ENCODE results near the gene PTAFR.
"Not testable (repeated sequence)": the region's sequence is repeated elsewhere in the genome, so short reads cannot be mapped to it uniquely, and the experiment has no call there.

The PTAFR gene

GRCh38 chr1:28143496-28144202, 32.8 kb downstream of the PTAFR start:
- DNase-seq = no peak

GRCh38 chr1:28141685-28142084, 34.8 kb downstream of the PTAFR start:
- DNase-seq = no peak

DNA sequence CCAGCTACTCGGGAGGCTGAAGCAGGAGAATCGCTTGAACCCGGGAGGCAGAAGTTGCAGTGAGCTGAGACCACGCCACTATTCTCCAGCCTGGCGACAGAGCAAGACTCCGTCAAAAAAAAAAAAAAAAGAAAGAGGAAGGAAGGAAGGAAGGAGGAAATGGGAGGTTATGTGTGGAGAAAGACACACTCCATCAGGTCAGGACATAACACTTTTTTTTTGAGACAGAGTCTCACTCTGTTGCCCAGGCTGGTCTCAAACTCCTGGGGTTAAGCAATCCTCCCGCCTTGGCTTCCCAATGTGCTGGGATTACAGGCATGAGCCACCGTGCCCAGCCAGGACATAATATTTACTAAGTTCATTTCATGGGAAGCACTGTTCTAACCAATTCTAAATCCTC, 36.6 kb downstream of the PTAFR start:
- not testable (repeated sequence) for DNase-seq

DNA sequence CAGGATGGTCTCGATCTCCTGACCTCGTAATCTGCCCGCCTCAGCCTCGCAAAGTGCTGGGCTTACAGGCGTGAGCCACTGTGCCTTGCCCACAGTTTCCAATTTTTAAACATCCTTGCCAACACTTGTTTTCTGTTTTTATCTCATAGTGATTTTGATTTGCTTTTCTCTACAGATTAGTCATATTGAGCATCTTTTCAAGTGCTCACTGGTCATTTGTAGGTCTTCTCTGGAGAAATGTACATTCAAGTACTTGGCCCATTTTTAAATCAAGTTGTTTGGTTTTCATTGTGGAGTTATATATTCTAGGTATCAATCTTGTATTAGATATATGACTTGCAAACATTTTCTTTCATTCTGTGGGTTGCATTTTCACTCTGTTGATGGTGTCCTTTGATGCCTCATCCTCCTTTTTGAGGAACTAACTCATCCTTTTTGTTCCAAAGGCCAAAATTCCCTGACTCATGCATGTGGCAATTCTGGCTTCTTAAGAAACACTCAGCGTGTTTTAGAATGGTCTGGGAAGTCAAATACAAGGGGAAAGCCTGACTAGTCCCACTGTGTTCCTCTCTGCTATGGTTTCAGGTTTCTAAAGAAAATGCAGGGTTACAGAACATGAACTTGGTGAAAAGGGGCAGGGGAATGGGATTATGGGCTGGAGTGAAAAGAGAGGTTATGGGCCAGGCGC, 37.3 kb downstream of the PTAFR start:
- no peak for DNase-seq

DNA sequence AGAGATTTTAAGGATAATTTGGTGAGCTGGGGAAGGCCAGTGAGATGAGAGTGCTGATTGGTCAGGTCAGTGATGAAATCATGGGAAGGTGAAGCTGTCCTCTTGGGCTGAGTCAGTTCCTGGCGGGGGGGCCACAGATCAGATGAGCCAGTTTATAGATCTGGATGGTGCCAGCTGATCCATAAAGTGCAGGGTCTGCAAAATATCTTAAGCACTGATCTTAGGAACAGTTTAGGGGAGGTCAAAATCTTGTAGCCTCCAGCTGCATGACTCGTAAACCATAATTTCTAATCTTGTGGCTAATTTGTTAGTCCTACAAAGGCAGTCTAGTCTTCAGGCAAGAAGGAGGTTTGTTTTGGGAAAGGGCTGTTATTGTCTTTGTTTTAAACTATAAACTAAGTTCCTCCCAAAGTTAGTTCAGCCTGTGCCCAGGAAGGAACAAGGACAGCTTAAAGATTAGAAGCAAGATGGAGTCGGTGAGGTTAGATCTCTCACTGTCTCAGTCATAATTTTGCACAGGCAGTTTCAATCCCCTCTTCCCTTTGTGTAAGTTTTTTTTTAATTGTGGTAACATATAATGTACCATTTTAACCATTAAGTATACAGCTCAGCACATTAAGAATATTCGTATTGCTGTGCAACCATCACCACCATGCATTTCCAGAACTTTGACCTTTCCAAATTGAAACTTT, 39.4 kb downstream of the PTAFR start:
- DNase-seq = no peak

DNA sequence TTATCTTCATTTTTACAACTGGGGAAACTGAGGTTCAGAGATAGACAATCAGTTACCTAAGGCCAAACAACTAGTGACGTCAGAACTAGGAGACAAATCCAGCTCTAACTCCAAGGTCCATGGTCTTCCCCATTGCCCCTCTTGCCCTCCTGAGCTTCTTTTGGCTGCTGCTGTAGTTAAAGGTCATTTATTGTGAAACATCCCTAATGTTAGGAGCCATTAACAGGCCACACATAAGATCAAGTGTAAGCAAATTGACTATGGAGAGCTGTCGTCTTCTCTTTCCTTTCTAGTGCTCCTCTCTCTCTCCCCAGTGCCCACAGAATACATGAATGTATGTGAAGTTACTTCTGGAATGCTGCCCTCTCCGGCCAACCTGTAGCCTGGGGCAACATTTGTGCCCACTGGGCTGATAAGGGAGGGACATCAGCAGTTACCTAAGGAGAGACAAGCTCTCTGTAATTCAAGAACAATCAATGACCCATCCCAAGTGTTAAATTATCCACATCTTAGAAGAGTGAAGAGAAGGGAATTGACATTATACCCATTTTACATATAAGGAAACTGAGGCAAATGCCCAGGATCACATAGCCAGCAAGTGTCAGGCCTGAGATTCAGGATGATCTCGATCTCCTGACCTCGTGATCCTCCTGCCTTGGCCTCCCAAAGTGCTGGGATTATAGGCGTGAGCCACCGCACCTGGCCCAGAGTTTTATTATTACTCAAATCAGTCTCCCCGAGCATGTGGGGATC, 40.1 kb downstream of the PTAFR start:
- DNase-seq = no peak

DNA sequence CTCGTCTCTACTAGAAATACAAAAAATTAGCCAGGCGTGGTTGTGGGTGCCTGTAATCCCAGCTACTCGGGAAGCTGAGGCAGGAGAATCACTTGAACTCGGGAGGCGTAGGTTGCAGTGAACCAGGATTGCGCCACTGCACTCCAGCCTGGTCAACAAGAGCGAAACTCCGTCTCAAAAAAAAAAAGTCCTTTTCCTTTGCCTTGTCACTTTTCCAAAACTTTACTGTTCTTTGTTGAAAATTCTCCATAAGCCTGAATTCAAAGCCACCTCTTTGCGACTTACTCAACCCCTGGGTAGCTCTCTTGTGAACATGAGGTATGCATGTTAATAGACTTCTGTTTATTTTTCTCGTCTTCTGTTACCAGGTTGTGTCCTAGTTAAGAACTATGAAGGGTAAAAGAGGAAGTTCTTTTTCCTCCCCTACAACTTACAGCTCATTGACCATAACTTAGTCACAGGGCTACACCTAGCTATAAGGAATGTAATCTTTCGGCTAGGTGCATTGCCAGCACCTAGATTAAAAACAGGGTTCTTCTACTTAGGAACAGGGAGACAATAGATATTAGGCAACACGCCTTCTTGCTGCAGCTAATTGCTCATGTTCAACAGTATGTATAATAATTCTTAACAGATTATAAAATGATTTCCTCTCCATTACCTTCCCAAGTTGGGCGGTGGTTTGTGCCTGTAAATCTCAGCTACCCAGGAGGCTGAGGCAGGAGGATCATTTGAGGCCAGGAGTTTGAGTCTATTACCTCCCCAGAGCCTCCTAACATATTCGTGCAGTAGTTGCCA, 40.9 kb downstream of the PTAFR start:
- DNase-seq = no peak

GRCh38 chr1:28134651-28135207, 41.8 kb downstream of the PTAFR start:
- DNase-seq = no peak

DNA sequence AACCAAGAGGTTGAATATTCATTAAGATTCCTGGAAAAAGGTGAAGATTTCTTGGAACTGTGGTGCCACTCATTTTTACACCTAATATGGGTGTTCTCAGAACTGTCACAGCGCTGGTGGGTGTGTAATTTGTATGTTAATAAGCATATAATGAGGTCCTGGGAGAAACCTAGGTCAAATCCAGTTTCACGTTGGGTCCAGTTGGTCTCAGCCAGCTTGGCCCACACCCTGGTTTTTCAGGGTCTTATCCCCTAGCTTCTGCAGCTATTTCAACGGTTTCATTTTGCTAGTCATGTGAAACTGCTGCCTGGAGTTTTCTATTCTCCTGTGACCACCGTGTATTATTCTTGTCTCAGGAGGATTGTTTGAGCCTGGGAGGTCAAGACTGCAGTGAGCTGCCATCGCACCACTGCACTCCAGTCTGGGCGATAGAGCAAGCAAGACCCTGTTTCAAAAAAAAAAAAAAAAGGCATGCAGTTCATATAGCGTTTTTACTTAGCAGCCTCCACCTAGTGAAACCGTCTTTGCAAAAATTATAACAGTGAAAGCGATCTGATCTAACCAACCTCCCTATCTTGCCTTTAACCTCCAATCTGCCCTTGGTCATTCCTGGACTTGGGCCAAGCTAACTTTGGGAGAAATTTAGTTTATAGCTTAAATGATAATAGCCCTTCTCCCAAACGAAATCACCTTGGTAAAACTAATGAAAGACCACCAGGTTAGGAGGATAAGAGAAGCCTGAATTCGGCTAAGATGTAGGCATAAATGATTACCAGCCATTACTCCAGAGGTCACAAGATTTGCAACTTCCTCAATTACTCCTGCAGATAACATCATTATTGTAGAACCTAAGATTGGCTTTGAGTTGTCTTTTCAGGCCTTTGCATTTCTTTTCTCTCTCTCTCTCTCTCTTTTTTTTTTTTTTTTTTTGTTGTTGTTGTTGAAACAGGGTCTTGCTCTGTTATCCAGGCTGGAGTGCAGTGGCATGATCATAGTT, 44.0 kb downstream of the PTAFR start:
- no peak for DNase-seq

- DNase-seq = no peak
Measured at GRCh38 chr1:28130901-28131300, 45.6 kb downstream of the PTAFR start.

DNA sequence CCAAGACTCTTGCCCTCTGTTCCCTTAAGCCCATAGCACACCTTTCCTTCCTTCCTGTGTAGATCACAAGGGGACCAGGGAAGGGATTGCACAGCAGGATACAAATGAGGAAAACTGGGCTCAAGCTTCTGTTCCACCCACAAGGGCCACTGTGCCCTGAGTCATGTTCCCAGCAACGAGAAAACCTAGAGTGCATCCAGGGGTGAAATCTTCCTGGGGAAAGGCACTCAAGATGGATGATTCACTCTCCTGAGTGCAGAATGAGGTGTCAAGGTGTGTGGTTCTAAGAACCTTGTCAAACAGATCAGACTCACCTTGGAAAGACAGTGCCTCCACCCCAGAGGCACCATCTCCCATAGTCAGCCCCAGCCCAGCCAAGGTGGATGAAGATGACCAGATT, 47.3 kb downstream of the PTAFR start:
- DNase-seq = no peak

GRCh38 chr1:28127617-28128257, 48.8 kb downstream of the PTAFR start:
- DNase-seq = no peak

DNA sequence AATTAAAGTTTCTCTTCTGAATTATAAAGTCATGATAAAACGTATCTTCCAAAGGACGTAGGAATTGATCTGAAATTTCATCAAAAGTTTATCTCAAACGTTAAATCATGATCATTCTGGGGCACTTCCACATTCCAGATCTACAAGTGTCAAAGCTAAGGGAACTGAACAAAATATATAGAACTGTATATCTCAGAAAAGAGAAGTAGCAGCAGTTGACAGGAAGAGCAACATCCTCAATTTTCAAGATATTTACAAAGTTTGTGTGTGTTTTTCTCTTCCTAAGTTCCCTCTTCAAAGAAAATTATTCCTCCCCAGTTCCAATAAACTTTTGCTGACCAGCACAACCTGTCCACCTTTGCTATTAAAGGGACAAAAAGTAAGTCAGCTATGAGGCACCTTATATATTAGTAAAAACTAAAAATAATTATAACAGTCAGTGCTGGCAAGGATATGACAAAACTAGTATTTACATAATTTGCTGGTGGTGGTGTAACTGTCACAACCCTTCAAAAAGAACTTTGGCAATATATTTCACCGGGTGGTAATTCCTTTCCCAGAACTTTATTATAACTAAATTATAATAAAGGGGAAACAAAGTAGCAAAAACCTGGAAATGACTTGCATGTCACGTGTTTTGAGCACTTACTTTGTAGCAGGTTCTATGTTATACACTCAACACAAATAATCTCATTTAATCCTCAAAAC, 49.6 kb downstream of the PTAFR start:
- no peak for DNase-seq

GRCh38 chr1:28126212-28126611, 50.3 kb downstream of the PTAFR start:
- DNase-seq = no peak

GRCh38 chr1:28123461-28123961, 53.0 kb downstream of the PTAFR start:
- DNase-seq = no peak

- DNase-seq = no peak
Measured at GRCh38 chr1:28122183-28122582, 54.3 kb downstream of the PTAFR start.

- no peak for DNase-seq
Measured at GRCh38 chr1:28119556-28119955, 56.9 kb downstream of the PTAFR start.

GRCh38 chr1:28118640-28119307, 57.7 kb downstream of the PTAFR start:
- DNase-seq = no peak

GRCh38 chr1:28115267-28115666, 61.2 kb downstream of the PTAFR start:
- DNase-seq = no peak
